C4-2B (cell line): ENCODE results near the gene RET.

Source experiments
- CTCF ChIP-seq: fragments of 450-650 bp; conservative IDR thresholded peaks from 2 replicates; pipeline ENCODE4 v1.5.1; 2017; ENCODE audit warnings: mild to moderate bottlenecking
- ZFX ChIP-seq: fragments of 450-650 bp; IDR thresholded peaks from 2 replicates; pipeline ENCODE4 v1.6.1; 2017

GRCh38 chr10:43121444-43121843, 44.6 kb downstream of the RET start:
- no peak for TF ChIP-seq CTCF
- no peak for TF ChIP-seq ZFX
